NOMO-1 treated with DMSO at 0.1 percent for 48 hours (cell line): ENCODE results near the gene TMEM150B.

Experiments
- DNase-seq: peaks from one replicate; lab custom pipeline; 2025; ENCODE audit not compliant: unreplicated experiment; lab: John Stamatoyannopoulos, UW

Gene TMEM150B

GRCh38 chr19:55325172-55325571, at the start of gene TMEM150B:
TSS of gene TMEM150B (minus strand) at chr19:55325341. CDS start at chr19:55321036, 4,305 bp downstream.
- peak; percentile 36 for DNase-seq

- DNase-seq: no peak
Measured at GRCh38 chr19:55373993-55374757, 49.0 kb upstream of the TMEM150B start.

- DNase-seq: no peak
Measured at GRCh38 chr19:55373306-55373992, 48.3 kb upstream of the TMEM150B start.

GRCh38 chr19:55372316-55373081, 47.4 kb upstream of the TMEM150B start:
- no peak for DNase-seq

- DNase-seq: no peak
Measured at GRCh38 chr19:55370305-55370988, 45.3 kb upstream of the TMEM150B start, which contains the start of gene IL11. TSS of gene IL11 (minus strand) at chr19:55370463. CDS start at chr19:55370310, 153 bp downstream.

GRCh38 chr19:55369653-55370304, 44.6 kb upstream of the TMEM150B start:
- DNase-seq: no peak

GRCh38 chr19:55368701-55369563, 43.8 kb upstream of the TMEM150B start:
- no peak for DNase-seq

GRCh38 chr19:55368106-55368505, 43.0 kb upstream of the TMEM150B start:
- DNase-seq: no peak

GRCh38 chr19:55366790-55367189, 41.6 kb upstream of the TMEM150B start:
- no peak for DNase-seq

GRCh38 chr19:55365964-55366363, 40.8 kb upstream of the TMEM150B start:
- DNase-seq: no peak

- no peak for DNase-seq
Measured at GRCh38 chr19:55365245-55365644, 40.1 kb upstream of the TMEM150B start.

GRCh38 chr19:55362990-55363716, 38.0 kb upstream of the TMEM150B start, which contains the start of gene GARIN5B:
TSS of gene GARIN5B (minus strand) at chr19:55363260. CDS start at chr19:55363066, 194 bp downstream.
- DNase-seq: no peak

GRCh38 chr19:55362174-55362989, 37.2 kb upstream of the TMEM150B start:
- DNase-seq: no peak

GRCh38 chr19:55360902-55361301, 35.8 kb upstream of the TMEM150B start:
- DNase-seq: no peak

- DNase-seq: no peak
Measured at GRCh38 chr19:55358943-55359908, 34.1 kb upstream of the TMEM150B start.

GRCh38 chr19:55358493-55358892, 33.4 kb upstream of the TMEM150B start:
- DNase-seq: no peak
